Medulla oblongata (tissue), 1 donor: ENCODE results near the gene DENND11.

Source experiments
- DNase-seq: peaks from one replicate; pipeline ENCODE4 v3.0.0-alpha.2; 2015; ENCODE audit errors: extremely low spot score

Gene DENND11

GRCh38 chr7:141685285-141686023, 16.5 kb downstream of the DENND11 start:
- peak; percentile 55 for DNase-seq

- DNase-seq = no peak
Observed at GRCh38 chr7:141679014-141679413, 23.0 kb downstream of the DENND11 start.

DNA sequence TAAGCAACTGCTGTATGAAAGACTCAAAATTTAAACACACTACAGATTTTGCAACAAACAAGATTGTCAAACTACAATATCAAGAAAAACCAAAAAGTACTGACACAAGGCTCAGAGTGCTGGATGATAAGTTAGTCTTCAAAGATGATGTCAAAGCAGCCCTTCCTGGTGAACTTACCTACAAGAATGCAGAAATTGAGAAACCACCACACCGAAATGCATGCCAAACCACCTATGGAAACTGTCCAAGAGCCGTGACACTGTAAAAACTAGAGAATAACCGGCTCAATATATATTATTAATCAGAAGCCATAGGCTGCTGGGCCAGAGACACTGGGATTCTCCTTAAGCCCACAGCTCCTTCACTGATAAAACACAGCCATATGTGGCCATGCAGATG, 25.3 kb downstream of the DENND11 start:
- DNase-seq = no peak

DNA sequence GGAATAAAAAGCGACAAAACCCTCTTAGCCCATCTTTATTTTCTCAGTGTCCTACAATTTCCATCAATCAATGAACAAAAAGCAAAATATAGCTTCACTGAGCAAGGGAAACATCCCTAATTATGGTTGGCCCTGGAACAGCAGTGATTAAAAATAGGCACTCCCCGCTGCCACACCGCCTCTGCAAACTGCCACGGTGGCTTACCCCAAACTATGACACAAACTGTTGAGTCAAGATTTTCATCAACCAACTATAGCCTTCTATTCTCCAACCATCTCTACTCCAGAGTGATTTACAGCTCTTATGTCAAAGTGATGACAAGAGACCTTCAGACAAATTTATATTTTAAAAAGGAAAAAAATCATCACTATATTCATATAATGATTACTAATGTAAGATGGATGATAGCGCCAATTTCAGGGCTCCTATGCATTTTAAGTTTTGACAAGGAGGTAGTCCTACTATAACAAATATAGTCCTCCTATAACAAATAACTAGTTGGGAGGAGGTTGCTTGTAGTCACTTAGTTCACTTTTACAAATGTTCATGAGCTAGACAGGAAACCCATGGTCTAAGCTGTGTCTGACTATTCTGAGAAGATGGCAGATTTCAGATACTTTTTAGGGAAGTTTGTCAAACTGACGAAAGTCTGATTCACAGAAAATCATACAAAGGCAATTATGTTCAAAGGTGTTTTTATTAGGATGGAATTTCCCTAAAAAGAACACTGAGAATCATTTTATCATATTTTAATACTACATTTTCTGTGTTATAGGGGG, 26.3 kb downstream of the DENND11 start:
- DNase-seq = peak; percentile 71

DNA sequence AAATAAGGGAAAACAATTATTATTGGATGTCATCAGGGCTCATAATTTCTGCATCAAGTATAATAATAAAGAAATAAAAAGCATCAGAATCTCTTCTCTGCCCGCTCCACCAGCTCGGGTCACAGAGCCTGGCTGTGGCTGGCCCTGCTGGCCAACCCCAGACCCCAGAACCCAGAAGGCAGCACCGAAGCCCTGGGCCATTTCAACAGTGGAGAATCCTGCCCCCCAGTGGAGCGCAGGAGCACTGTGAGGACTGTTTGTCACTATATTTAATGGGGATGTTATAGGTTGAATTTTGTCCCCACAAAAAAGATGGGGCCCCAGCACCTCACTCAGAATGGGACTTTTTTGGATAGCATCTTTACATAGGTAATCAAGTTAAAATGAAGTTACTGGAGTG, 27.3 kb downstream of the DENND11 start:
- no peak for DNase-seq

DNA sequence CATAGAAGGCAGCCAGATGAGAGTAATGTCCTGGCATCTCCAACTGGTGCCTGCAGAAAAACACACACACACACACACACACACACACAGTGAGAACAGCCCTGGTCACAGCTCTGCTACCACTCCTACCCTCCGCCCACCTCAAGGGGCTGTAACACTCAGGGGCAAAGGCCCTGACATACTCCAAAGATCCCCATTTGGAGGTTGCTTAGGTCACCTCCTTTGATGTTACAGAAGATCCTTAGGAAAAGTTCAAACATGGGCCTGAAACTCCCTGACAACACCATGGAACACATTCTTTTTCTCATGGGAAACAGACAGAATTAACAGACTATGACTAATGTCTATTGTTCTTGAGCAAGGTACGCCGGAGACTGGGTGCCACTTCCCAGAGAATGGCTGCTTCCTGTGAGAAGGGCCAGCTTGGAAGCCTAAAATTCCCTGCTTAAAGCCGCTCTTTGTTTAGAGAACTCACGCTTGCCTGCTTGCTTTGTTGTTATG, 27.7 kb downstream of the DENND11 start:
- DNase-seq = no peak

DNA sequence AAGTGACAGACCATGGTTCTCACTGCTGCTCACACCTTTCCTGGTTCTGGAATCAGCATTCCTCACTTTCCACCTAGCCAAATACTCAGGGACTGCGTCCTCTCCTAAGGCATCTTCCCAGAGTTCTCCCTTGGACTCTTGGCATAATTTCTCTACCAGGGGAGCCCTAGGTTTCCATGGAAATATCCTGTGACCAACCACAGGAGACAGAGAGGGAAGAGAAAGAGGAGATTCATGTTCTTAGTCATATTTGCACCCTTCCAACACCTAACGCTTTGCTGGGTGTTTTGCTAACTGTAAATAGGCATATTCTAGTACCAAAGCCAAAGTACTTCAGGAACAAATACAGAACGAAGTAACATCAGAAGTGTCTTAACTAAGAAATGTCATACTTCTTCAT, 28.6 kb downstream of the DENND11 start:
- no peak for DNase-seq

DNA sequence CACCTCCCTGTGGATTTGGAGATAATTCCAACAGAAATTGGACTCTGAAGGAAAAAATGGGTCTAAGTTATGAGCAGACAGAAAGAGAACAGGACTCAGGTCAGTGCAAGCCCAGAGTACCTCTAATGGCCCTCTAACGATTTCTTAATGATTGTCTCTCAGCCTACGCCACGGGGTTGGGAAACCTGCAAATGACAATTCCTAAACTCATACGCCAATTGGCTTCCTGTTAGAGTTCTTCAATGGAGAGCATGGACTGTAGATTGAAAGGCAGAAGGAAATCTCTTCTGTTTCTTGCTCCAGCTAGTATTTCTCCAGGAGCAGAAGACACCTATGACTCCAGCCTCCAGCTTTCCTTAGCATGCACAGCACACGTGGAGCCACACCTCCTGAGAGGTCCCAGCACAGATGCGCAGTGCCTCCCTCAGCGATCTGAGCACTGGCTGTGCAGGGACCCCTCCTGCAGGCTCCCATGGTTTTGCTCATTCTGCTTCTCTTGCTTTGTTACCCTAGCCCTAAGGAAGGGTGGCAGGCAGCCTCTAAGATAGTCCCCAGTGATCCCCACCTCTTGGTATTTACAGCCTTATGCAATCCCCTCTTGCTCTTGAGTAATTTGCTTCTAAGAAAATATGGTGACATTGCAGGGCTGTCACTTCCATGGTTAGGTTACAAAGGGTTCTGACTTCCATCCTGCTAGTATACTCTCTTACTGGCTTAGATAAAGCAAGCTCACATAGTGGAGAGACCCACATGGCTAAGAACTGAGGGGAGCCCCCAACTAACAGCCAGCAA, 30.1 kb downstream of the DENND11 start:
- no peak for DNase-seq

DNA sequence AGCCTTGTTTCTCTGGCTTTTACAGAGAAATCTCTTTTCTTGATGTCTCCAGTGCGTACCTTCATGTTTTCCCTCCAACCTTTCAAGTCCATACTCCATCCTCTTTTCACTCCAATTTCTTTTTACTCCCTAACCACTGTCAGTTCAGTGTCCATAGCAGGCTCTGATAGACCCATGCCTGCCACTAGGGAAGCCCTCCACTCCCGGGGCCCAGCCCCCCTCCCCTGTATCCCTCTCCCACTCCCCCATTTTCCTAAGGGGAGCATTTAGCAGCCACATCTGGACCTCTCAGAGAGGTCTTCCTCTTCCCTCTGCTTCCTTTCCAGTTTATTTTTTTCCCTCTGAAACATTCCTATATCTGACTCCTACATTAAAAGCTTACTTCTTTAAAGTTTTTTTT, 33.1 kb downstream of the DENND11 start:
- DNase-seq = no peak

GRCh38 chr7:141666071-141666470, 35.9 kb downstream of the DENND11 start:
- no peak for DNase-seq

DNA sequence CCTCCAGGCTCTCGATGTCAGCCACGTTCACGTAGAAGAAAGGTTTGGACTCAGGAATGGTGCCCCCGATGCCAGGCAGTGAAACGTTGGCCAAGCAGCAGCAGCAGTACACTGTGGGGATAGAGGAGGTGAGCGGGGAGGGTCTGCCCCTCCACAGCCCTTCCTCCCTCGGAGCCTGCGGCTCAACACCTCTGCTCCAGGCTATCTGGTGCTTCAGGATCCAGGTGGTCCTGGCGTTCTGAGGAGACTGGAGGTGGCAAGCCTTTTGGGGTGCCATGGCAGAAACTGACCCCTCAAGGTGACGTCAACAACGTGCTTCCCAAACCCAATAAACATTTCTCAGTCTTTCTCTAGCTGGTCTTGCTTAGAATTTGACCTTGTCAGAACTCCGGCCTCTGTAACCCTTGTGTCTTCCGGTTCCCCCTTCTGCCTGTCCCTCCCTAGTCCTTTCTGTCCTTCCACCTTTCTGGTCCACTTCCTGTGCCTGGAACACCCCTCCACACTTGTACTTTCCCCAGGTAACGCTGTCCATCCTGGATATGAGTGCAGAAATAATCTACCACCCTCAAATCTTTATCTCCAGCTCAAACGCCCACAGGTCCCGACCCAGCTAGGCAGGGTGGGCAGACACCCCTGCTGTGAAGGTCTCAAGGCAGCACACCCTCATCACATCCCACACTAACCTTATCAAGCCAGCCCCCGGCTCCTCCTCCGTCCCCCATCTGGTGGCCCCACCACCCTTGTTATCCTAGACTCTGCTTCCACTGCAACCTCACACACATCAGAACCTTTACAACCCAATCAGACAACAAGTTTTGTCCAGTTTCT, 36.5 kb downstream of the DENND11 start:
- no peak for DNase-seq

DNA sequence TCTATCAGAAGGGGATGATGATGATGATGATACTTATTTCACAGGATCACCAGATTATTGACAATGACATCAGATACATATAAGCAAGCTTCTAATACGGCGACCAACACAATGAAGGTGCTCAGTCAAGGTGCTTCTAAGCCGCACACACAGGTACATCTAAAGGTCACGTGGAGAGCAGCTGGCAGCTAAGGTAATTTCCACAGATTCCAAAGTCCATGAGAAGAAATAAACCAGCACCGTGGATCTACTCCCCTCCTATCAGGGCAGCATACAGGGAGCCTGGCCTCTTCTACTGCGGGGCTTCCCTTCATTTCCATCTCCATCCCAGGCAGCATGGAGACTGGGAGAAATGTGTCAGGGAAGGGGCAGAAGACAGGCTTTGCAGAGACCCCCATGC, 37.5 kb downstream of the DENND11 start:
- DNase-seq = no peak

- DNase-seq = no peak
Observed at GRCh38 chr7:141663081-141663849, 38.7 kb downstream of the DENND11 start.

DNA sequence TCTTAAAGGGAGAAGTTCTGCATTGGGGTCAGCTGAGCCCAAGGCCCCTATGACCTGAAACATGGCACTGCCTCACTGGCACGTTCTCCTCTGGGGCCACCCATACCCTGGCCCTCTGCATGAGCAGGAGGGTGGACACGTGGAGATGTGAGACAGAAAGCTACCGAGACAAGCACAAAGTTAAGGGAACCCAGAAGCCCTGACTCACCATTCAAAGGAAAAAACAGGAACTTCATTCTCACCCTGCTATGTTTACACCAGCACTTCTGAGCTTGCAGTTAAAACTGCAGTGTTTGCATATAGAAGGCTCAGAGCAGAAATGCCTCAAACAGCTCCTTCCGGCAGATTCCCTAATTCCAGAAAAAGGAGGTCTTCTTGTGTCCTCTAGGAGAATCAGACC, 41.7 kb downstream of the DENND11 start:
- DNase-seq = peak; percentile 88

GRCh38 chr7:141659501-141659900, 42.5 kb downstream of the DENND11 start:
- no peak for DNase-seq

DNA sequence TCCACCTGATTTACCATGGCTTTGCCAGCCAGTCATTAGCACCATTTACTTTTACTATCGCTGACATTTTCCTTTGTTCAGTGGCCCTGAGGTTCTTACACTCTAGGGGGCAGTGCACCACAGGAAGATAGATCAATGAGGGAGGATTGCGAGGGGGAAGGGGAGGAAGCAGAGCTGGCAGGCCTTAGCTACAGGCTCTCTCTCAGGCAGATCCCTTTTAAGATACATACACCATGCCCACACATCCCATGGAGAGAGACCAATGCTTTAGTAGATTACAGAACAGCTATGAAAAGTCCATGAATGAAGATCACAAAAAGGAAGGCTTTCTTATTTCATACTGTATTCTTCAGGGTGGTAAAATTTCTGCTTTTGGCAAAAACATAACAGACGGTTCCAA, 47.4 kb downstream of the DENND11 start:
- DNase-seq = peak; percentile 96

- no peak for DNase-seq
Observed at GRCh38 chr7:141652691-141653090, 49.3 kb downstream of the DENND11 start.
